NCI-H2171 treated with DMSO at 0.1 percent for 48 hours (cell line): ENCODE data around the gene KCNV2.

Source experiments
- DNase-seq: peaks from one replicate; lab custom pipeline; 2025; lab: John Stamatoyannopoulos, UW

Gene KCNV2

DNA sequence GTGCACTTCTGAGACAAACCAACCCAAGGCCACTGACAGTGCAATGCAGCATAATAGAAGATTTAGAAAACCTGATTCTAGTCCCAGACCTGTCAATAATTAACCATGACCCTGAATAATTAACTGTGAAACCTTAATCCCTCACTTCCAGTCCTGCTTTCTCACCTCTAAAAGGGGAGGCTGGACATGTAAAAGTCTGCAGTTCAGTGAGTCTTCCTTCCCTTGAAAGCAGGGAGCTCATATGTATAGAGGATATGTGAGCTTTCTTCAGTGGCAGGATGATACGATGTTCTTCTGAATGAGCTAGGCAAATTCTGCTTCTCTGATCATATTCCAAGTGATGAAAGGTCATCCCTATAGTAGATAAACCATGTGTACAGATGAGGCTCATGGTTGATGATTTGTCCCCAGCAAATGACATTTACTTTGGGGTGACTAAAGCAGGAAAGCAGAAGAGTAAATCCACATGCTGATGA is 2.9 kb downstream of the KCNV2 start:
- no peak for DNase-seq

GRCh38 chr9:2722715-2723114 is 5.4 kb downstream of the KCNV2 start:
- DNase-seq, result peak; percentile 30

DNA sequence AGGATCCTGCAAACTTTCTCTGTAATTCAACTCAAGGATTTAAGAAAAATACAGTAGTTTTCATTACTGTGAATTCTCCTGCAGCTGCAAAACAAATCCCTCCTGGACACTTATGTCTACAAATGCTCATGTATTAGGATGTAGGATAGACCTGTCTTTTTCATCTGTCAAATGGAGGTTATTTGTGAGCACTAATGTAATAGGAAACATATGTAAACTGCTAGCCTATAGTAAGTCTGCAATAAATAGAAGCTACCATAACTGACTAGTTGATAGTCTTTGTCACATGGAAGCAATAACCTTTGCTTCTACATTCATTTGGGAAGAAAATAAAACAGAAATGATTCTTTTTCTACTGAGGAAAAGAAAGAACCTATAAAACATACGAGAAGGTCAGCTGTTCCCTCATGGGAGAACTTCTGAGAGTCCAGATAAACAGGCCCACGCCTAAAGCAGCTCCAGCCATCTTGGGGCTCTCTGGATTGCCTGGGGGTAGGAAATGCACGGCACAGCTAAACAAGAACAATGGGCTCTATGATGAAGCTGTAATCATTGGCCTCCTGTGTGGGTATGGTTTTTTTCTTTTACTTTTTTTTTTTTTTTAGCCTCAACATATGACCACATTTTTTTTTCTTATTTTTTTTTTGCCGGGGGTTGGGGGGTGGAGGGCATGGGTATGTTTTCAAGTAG is 6.2 kb downstream of the KCNV2 start:
- DNase-seq, result no peak

DNA sequence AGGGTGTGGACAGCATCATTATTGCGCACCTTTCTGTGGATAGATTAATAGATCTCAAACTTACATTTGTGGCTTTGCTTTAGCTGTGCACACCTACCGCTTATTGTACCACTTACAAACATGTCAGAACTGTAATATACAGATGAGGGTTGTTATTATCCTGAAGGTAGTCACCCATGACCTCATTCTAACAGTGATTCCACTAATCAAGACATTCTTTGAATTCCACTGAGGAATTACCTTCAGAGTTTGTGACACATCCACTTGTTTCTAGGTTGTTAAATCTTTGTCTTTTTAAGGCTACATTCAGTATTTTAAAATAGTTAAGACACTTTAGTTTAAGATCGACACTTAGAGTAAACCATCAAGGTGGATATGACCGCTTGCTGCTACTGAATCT is 7.8 kb downstream of the KCNV2 start:
- DNase-seq, result no peak

GRCh38 chr9:2725898-2726649 is 8.8 kb downstream of the KCNV2 start:
- DNase-seq, result no peak

DNA sequence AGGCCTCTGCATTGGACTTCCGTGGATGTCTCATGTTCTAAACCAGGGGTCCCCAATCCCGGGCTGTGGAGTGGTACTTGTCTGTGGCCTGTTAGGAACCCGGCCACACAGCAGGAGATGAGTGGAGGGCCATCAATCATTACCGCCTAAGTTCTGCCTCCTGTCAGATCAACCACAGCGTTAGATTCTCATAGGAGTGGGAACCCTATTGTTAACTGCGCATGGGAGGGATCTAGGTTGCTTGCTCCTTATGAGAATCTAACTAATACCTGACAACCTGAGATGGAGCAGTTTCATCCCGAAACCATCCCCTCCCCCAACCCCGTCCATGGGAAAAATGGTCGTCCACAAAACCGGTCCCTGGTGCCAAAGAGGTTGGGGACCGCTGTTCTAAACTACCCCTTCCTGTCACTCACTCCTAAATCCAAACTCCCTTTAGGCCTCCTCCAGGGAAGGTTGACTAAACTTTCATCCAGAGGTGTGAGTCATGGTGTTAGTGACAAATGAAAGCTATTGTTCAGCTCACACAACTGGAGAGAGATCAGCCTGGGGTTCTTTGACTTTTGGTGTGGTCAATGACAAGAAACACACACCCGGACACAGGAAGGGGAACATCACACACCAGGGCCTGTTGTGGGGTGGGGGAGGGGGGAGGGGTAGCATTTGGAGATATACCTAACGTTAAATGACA is 9.5 kb downstream of the KCNV2 start:
- no peak for DNase-seq

- DNase-seq, result no peak
Measured at GRCh38 chr9:2727374-2727773, 10.1 kb downstream of the KCNV2 start.

DNA sequence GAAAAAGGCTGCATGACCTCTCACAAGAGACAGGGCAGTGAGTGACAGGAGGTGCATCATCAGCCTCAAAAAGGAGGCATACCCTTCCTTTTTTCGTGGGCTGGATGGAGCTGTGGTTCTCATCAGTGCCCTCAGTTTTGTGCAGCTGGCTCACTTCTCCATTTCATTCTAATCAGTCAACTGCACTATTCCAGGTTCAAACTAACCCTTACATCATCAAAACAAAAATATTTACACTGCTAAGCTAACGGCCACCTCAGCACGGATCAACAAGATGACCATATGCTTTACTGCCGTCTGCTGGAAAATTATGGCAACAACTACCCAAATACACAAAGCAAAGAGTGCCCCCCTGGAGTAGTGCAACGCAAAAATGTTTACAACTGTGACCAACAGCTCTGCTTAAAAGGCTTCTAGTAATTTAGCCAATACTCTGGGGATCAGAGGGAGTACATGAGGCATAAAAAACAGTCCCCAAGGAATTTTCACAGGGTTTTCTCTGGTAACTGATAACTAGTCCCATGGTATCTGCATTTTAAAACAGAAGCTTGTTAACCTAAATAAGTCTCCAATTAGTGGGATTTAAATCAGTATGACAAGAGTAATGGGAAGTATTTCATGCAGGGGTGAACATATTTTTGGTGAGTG is 10.8 kb downstream of the KCNV2 start:
- peak; percentile 85 for DNase-seq

GRCh38 chr9:2729003-2729402 is 11.7 kb downstream of the KCNV2 start:
- DNase-seq, result no peak

DNA sequence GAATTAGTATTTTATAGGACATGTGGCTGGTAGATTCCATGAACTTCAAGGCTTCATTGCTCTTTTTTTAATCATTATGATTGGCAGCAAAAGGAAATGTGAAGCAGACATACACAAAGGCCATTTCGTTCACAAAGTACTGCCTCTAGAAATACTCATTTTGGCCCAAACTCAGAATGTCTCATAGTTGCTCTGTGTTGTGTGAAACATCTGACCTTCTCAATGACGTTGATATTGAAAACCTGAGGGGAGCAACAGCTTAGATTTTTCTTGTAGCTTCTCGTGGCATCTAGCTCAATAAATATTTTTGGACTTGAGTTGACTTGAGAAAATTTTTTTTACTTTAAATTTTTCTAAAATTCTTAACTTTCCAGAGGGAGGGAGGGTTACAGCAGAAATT is 12.4 kb downstream of the KCNV2 start:
- no peak for DNase-seq

GRCh38 chr9:2730971-2731370 is 13.7 kb downstream of the KCNV2 start:
- DNase-seq, result no peak

DNA sequence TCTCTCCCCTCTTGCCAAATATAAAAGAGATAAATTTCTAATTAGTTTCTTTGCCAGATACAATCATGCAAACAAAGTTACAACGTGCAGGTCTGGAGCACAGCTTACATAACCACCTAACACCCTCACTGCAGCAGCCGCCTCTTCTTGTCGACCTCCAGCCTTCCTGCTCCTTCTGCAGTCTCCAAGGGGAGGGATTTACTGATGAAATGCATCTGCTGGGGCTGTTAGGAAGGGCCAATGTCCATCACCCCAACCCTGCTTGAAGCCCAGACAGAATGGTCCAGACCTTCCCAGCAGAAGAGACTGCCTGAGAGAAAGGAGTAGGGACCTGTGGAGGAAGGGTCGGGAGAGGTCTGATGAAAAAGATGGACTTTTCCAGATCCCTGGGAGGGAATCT is 15.2 kb downstream of the KCNV2 start:
- DNase-seq, result no peak

GRCh38 chr9:2740616-2741015 is 23.3 kb downstream of the KCNV2 start:
- no peak for DNase-seq

GRCh38 chr9:2741441-2742158 is 24.3 kb downstream of the KCNV2 start:
- peak; percentile 79 for DNase-seq

DNA sequence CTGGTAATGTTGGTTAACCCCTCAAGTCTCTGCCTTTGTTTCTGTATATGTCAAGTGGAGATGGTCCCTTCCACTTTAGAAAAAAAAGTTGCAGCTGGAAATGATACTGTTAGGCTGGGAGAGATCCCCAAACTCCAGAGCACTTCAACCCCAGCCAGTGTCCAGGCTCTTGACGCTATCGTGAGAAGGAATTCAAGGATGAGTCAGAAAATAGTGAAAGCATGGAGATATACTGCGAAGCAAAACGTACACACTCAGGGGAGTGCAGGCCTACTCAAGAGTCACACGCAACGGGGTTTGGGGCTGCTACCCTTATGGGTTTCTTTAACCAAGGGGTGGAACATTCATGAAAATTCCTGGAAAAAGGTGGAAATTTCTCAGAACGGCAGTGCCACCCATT is 24.9 kb downstream of the KCNV2 start:
- DNase-seq, result no peak

GRCh38 chr9:2743937-2744529 is 26.7 kb downstream of the KCNV2 start:
- DNase-seq, result no peak

GRCh38 chr9:2745560-2746380 is 28.5 kb downstream of the KCNV2 start:
- no peak for DNase-seq

GRCh38 chr9:2749485-2749884 is 32.2 kb downstream of the KCNV2 start:
- no peak for DNase-seq

DNA sequence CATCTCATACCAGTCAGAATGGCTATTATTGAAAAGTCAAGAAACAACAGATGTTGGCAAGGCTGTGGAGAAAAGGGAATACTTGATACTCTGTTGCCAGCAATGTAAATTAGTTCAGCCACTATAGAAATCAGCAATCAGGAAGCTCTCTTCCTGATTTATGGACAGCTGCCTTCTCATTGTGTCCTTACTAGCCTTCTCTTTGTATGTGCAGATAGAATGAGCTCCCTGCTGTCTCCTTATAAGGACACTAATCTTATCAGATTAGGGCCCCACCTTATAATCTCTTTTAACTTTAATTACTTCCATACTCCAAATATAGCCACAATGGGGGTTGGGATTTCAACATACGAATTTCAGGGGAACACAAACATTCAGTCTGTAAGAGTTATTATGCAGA is 38.0 kb downstream of the KCNV2 start:
- DNase-seq, result peak; percentile 78

GRCh38 chr9:2758162-2758897 is 41.0 kb downstream of the KCNV2 start:
- DNase-seq, result no peak
